AG10803 (cell line): ENCODE results near the gene CCDC127.
A peak's percentile ranks its signal among the peaks of the same experiment; 100 is the strongest.

ENCODE experiments used
- DNase-seq: peaks from one replicate; pipeline ENCODE4 v3.0.0; 2010; ENCODE audit warnings: low read depth
- H3K4me3 ChIP-seq: 2 replicates; pipeline ENCODE4 v1.5.1; 2011; ENCODE audit warnings: mild to moderate bottlenecking, low read length, control low read depth
- TF ChIP-seq, protein P1 (sequence below): conservative IDR thresholded peaks from 2 replicates; pipeline ENCODE4 v1.5.1; 2011; ENCODE audit warnings: mild to moderate bottlenecking, low read length, control low read depth, inconsistent platforms

Gene CCDC127

DNA sequence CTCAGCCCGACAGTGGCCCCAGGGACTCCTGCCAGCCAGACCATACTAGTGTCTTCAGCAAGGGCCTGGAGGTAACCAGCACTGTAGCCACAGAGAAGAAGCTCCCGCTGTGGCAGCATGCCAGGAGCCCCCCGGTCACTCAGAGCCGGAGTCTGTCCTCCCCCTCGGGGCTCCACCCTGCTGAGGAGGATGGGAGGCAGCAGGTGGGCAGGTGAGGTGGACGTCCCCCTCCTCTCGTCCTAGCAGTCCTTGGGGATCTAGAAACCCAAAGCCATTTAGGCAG lies 54.7 kb downstream of the CCDC127 start:
- TF ChIP-seq, protein P1, sequence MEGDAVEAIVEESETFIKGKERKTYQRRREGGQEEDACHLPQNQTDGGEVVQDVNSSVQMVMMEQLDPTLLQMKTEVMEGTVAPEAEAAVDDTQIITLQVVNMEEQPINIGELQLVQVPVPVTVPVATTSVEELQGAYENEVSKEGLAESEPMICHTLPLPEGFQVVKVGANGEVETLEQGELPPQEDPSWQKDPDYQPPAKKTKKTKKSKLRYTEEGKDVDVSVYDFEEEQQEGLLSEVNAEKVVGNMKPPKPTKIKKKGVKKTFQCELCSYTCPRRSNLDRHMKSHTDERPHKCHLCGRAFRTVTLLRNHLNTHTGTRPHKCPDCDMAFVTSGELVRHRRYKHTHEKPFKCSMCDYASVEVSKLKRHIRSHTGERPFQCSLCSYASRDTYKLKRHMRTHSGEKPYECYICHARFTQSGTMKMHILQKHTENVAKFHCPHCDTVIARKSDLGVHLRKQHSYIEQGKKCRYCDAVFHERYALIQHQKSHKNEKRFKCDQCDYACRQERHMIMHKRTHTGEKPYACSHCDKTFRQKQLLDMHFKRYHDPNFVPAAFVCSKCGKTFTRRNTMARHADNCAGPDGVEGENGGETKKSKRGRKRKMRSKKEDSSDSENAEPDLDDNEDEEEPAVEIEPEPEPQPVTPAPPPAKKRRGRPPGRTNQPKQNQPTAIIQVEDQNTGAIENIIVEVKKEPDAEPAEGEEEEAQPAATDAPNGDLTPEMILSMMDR, result no peak
- H3K4me3 ChIP-seq, result no peak overlapping the region
- DNase-seq, result no peak

DNA sequence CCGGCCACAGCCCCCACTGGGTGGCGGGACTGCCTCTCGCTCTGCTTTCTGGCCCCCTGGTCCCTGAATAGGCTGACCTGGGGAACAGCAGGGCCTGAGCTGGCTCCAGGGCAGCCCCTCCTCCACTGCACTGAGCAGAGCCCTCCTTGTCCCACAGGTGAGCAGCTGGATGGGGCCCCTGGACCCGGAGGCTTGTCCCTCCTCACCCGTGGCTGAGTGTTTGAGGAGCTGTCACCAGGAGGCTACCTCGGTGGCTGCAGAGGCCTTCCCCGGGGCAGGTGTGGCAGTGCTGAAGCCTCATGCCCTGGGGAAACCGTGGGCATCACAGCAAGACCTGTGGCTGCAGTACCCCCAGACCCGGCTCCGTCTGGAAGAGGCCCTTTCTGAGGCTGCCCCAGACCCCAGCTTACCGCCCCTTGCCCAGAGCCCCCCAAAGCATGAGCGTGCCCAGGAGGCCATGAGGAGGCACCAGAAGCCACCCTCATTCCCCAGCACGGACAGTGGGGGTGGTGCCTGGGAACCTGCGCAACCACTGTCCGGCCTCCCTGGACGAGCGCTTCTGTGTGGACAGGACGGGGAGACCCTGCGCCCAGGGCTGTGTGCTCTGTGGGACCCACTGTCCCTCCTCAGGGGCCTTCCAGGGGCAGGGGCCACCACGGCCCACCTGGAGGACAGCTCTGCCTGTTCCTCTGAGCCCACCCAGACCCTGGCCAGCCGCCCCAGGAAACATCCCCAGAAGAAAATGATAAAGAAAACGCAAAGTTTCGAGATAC lies 55.2 kb downstream of the CCDC127 start:
- H3K4me3 ChIP-seq, result no peak overlapping the region
- DNase-seq, result no peak
- TF ChIP-seq, protein P1, result no peak

DNA sequence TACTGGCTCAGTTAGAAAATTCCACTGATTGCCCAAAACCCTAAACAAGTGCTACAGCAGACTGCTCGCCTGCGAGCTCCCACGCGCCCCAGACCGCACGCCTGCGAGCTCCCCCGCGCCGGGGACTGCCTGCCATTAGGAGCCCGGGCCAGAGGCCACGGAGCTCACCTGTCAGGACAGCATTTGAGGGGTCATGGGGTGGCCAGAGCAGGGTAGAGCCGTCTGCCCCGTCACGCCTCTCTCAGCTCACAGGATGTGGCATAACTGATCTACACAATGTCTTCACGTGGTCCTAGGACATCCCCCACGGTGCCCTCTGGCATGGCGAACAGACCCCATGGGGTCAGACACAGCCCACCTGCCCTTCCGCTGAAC lies 55.8 kb downstream of the CCDC127 start:
- no peak for DNase-seq
- TF ChIP-seq, protein P1, result no peak
- no peak overlapping the region for H3K4me3 ChIP-seq

DNA sequence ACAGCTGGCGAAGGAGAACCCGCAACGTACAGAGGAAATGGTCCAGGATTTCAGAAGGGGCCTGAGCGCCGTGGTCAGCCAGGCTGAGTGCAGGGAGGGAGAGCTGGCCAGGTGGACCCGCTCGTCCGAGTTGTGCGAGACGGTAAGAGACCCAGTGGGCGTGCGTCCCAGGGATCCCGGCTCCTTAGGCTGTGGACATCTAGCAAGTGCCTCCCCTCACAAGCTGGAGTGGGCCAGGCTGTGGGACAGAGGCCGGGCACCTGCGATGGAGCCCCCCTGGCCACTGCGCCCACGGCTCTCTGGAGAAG lies 56.2 kb downstream of the CCDC127 start:
- TF ChIP-seq, protein P1, result no peak
- no peak overlapping the region for H3K4me3 ChIP-seq
- no peak for DNase-seq

DNA sequence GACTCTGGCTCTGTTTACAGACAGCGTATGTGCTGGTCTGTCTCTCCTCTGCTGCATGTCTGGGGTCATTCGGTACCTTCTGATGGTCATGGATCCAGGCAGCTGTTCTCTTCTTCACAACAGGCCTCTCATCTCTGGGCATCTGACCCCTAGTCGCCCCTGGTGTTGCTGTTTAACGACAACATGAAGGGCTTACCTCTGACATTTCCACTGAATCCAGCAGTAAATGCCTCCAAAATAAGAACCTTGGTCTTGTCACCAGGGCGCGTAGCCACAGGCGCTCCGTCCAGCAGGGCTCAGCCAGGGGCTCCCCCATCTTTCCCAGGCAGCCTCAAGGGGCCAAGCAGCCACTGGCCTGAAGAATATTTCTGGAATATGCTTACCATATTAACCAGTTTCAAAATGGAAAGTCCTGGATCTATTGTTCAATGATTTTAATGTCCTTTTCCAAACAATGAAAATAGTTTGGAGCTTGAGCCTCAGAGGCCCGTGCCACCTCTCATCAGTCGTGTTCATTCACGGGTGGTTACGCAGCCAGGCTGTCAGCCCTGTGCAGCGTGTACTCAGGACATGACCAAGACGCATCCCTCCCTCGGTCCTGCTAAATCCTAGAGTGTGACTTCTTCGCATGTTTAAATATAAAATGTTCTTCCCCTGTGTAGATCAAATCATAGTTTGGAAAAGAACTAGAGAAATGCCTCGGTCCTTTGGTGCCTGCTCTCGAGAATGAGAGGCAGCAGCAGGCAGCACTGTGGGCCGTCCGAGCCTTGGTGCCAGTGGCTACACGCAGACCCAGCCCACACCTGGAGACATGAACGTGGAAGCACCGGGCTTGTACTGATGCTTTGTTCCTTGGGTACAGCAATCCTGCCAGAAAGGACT lies 56.8 kb downstream of the CCDC127 start:
- H3K4me3 ChIP-seq, result no peak overlapping the region
- DNase-seq, result no peak
- TF ChIP-seq, protein P1, result no peak

DNA sequence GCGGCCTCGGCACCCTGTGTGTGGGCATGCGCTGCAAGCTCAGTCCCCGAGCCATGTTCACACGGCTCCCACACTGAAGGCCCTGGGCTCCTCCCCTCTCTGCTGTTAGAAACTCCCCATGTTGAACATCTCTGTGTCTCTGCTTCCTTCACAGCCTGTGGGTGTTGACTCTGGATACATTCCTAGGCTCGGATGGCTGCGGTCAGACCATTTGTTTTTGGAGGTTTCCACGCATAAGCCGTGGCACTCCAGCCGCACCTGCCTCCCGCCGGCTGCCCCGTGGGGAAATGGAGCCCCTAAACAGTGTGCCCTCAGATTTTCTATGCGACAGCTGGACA lies 57.8 kb downstream of the CCDC127 start:
- TF ChIP-seq, protein P1, result no peak
- DNase-seq, result no peak

DNA sequence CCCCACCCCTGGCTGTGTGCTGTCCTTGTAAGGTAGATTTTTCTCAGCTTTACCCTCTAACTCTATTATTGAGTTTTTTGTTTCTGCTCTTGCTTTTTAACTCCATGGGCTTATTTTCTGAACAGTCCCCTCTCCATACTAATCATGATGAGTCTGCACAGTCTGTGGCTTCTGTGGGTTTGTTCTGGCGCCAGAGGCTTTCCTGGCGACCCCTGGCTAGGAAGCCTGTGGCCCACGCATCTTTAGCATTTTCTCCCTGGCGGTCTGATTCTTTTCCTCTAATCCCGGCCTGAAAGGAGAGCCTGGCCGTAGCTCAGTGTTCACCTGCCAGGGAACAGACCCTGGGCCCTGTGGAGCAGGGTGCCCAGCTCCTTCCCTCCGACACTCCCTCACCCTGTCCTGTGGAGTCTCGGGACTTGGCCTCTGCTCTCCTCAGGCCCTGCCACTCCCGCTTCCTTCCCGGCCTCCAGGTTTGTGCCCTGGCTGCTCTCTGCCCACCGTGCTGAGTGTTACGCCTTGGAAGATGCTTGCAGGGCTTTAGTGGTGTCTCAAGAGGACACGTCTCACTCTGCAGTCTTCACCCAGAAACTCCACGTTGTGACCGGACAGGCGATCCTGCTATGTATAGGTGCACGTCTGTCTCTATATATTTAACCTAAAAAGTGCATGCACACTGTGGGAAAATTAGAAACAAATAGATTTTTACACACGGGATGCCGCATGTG lies 58.3 kb downstream of the CCDC127 start:
- peak; percentile 54 for DNase-seq

More for the DNA sequence above, 57.8 kb downstream of the CCDC127 start:
- no peak overlapping the region for H3K4me3 ChIP-seq

More for the DNA sequence above, 58.3 kb downstream of the CCDC127 start:
- TF ChIP-seq, protein P1, result no peak
- H3K4me3 ChIP-seq, result no peak overlapping the region
